H1 (cell line): ENCODE measurements around the gene KDM2A. TPM values are rescaled to one million over a fixed set of nuclear protein-coding genes. Genes with fewer than 3 reads are reported as not detected.

Experiments
- CTCF ChIA-PET: fragments of 300-600 bp; sonication (Branson Sonifier 250); formaldehyde crosslinking; loops from one replicate; lab custom pipeline; 2021; ENCODE audit not compliant: partially characterized antibody; lab: Charles Lee
- POLR2A ChIA-PET: fragments of 300-600 bp; sonication (Branson Sonifier 250); formaldehyde crosslinking; loops from one replicate; lab custom pipeline; 2021; ENCODE audit warnings: inconsistent platforms; ENCODE audit not compliant: partially characterized antibody; lab: Charles Lee
- DNase-seq, 2 experiments: peaks; one replicate each; pipeline versions ENCODE4 v3.0.0 to v3.0.0-alpha.2; 2010 to 2022; ENCODE audit warnings: low spot score in 2 of 2, low read depth in 1 of 2, mixed read lengths in 1 of 2
- FAIRE-seq: peaks from 2 replicates; lab custom pipeline; 2011; peaks lifted over from hg19 to GRCh38; lab: Jason Lieb, UNC
- H2AFZ ChIP-seq: 2 replicates; pipeline ENCODE4 v1.8.1; 2012; ENCODE audit warnings: low read length, inconsistent platforms
- H2AK5ac ChIP-seq: 2 replicates; pipeline ENCODE4 v1.6.1; 2013; ENCODE audit warnings: low read depth, low read length
- H2BK120ac ChIP-seq: replicated peaks from 2 replicates; pipeline ENCODE3; 2013; ENCODE audit warnings: low read depth, low read length, inconsistent platforms
- H2BK12ac ChIP-seq: 2 replicates; pipeline ENCODE4 v1.6.1; 2013; ENCODE audit warnings: low read depth, low read length
- H2BK15ac ChIP-seq: 2 replicates; pipeline ENCODE4 v1.6.1; 2013; ENCODE audit warnings: low read length
- H2BK20ac ChIP-seq: 2 replicates; pipeline ENCODE4 v1.6.1; 2013; ENCODE audit warnings: low read length
- H2BK5ac ChIP-seq: 2 replicates; pipeline ENCODE4 v1.6.1; 2013; ENCODE audit warnings: low read depth, low read length
- H3K14ac ChIP-seq: 2 replicates; pipeline ENCODE4 v1.6.1; 2013; ENCODE audit warnings: inconsistent platforms; ENCODE audit not compliant: insufficient read length
- H3K18ac ChIP-seq: 2 replicates; pipeline ENCODE4 v1.6.1; 2013; ENCODE audit warnings: low read length; ENCODE audit errors: extremely low read depth
- H3K23ac ChIP-seq: 2 replicates; pipeline ENCODE4 v1.6.1; 2013; ENCODE audit warnings: inconsistent platforms; ENCODE audit not compliant: insufficient read length
- H3K23me2 ChIP-seq: 2 replicates; pipeline ENCODE4 v1.6.1; 2013; ENCODE audit warnings: low read depth, low read length
- H3K27ac ChIP-seq: 2 replicates; pipeline ENCODE4 v1.6.1; 2011; ENCODE audit warnings: low read depth, low read length, inconsistent platforms
- H3K27me3 ChIP-seq, 4 experiments: replicated peaks in 1 of 4; 1 replicate in 1 of 4; 2 replicates in 3 of 4; pipeline versions ENCODE4 v1.6.1 to v1.8.1; 2011 to 2013; ENCODE audit warnings: low read length in 3 of 4, mild to moderate bottlenecking in 3 of 4, inconsistent platforms in 2 of 4, mixed read lengths in 2 of 4, moderate library complexity in 1 of 4; ENCODE audit not compliant: control insufficient read depth in 3 of 4, insufficient read depth in 3 of 4; ENCODE audit errors: extremely low read depth in 1 of 4
- H3K36me3 ChIP-seq, 4 experiments: 2 replicates each; pipeline versions ENCODE4 v1.6.1 to v1.8.1; 2011 to 2013; ENCODE audit warnings: mild to moderate bottlenecking in 4 of 4, low read length in 3 of 4, moderate library complexity in 2 of 4, control low read depth in 1 of 4, inconsistent platforms in 1 of 4; ENCODE audit not compliant: insufficient read depth in 4 of 4, control insufficient read depth in 2 of 4
- H3K4ac ChIP-seq: replicated peaks from 2 replicates; pipeline ENCODE3; 2013; ENCODE audit warnings: low read length, low read depth, mixed read lengths, inconsistent platforms; ENCODE audit not compliant: insufficient read length
- H3K4me1 ChIP-seq, 4 experiments: replicated peaks in 1 of 4; 1 replicate in 1 of 4; 2 replicates in 3 of 4; pipeline versions ENCODE4 v1.6.1 to v1.8.1; 2011 to 2013; ENCODE audit warnings: low read length in 3 of 4, inconsistent platforms in 2 of 4, mixed read lengths in 1 of 4; ENCODE audit not compliant: insufficient read depth in 4 of 4, control insufficient read depth in 3 of 4
- H3K4me2 ChIP-seq, 2 experiments: 2 replicates each; pipeline versions ENCODE4 v1.6.1 to v1.8.1; 2011 to 2013; ENCODE audit warnings: low read depth in 2 of 2, low read length in 2 of 2, control low read depth in 1 of 2, inconsistent platforms in 1 of 2, mild to moderate bottlenecking in 1 of 2; ENCODE audit not compliant: insufficient read depth in 1 of 2
- H3K4me3 ChIP-seq, 4 experiments: fragments of 200-600, 300-600 bp in 1 of 4; sonication (generic), shearing (Covaris generic), sonication (Bioruptor Twin) in 1 of 4; 2 replicates each; pipeline versions ENCODE4 v1.5.1 to v1.8.1; 2011 to 2016; ENCODE audit warnings: low read length in 4 of 4, low read depth in 3 of 4, control low read depth in 2 of 4, inconsistent platforms in 2 of 4, mild to moderate bottlenecking in 2 of 4, mixed read lengths in 1 of 4, moderate library complexity in 1 of 4; ENCODE audit not compliant: insufficient read depth in 2 of 4; ENCODE audit errors: extremely low read depth in 1 of 4
- H3K56ac ChIP-seq: replicated peaks from 2 replicates; pipeline ENCODE3; 2013; ENCODE audit warnings: low read depth, mild to moderate bottlenecking, mixed read lengths, low read length, inconsistent platforms; ENCODE audit not compliant: insufficient read length
- H3K79me1 ChIP-seq: 2 replicates; pipeline ENCODE4 v1.6.1; 2013; ENCODE audit warnings: low read depth, low read length, control low read depth
- H3K79me2 ChIP-seq, 2 experiments: 2 replicates each; pipeline versions ENCODE4 v1.6.1 to v1.8.1; 2012 to 2013; ENCODE audit warnings: low read length in 2 of 2, mild to moderate bottlenecking in 2 of 2, inconsistent platforms in 1 of 2; ENCODE audit not compliant: insufficient read depth in 2 of 2, control insufficient read depth in 1 of 2
- H3K9ac ChIP-seq, 4 experiments: replicated peaks in 1 of 4; 1 replicate in 1 of 4; 2 replicates in 3 of 4; pipeline versions ENCODE4 v1.6.1 to v1.8.1; 2011 to 2013; ENCODE audit warnings: low read depth in 3 of 4, low read length in 3 of 4, control low read depth in 2 of 4, mild to moderate bottlenecking in 2 of 4, moderate library complexity in 2 of 4, inconsistent platforms in 1 of 4; ENCODE audit errors: extremely low read depth in 1 of 4
- H3K9me3 ChIP-seq, 2 experiments: 2 replicates each; pipeline versions ENCODE4 v1.6.1 to v1.8.1; 2012 to 2013; ENCODE audit warnings: mild to moderate bottlenecking in 2 of 2, moderate library complexity in 2 of 2, control low read depth in 1 of 2, inconsistent platforms in 1 of 2, low read depth in 1 of 2, low read length in 1 of 2, mixed read lengths in 1 of 2; ENCODE audit not compliant: insufficient read depth in 2 of 2
- H4K20me1 ChIP-seq, 2 experiments: replicated peaks in 1 of 2; 2 replicates each; pipeline versions ENCODE3 to v1.8.1; 2011 to 2013; ENCODE audit warnings: inconsistent platforms in 2 of 2, low read length in 2 of 2, mild to moderate bottlenecking in 1 of 2; ENCODE audit not compliant: insufficient read depth in 2 of 2, control insufficient read depth in 1 of 2
- H4K5ac ChIP-seq: 2 replicates; pipeline ENCODE4 v1.6.1; 2013; ENCODE audit warnings: low read length, low read depth, mixed read lengths, inconsistent platforms; ENCODE audit not compliant: insufficient read length
- H4K8ac ChIP-seq: 2 replicates; pipeline ENCODE4 v1.8.0; 2013; ENCODE audit warnings: mild to moderate bottlenecking, moderate library complexity, low read length, inconsistent platforms; ENCODE audit not compliant: insufficient read depth; ENCODE audit errors: extremely low read depth
- H4K91ac ChIP-seq: replicated peaks from 2 replicates; pipeline ENCODE3; 2013; ENCODE audit warnings: low read length, mixed read lengths, inconsistent platforms; ENCODE audit not compliant: insufficient read length
- GTF2F1 ChIP-seq: IDR thresholded peaks from 2 replicates; pipeline ENCODE4 v1.6.1; 2012; ENCODE audit warnings: low read depth, low read length, improper control_type of control experiment, borderline replicate concordance
- KDM1A ChIP-seq: fragments of 200-600, 300-600 bp; sonication (generic); IDR thresholded peaks from 2 replicates; pipeline ENCODE4 v1.7.1; 2016; ENCODE audit warnings: mild to moderate bottlenecking, low read length, borderline replicate concordance
- RAD21 ChIP-seq, 2 experiments: IDR thresholded peaks in 1 of 2; conservative IDR thresholded peaks in 1 of 2; 2 replicates each; pipeline ENCODE4 v1.6.1; 2011; ENCODE audit warnings: low read depth in 2 of 2, low read length in 2 of 2, improper control_type of control experiment in 1 of 2, inconsistent platforms in 1 of 2, mild to moderate bottlenecking in 1 of 2, moderate library complexity in 1 of 2
- RXRA ChIP-seq: IDR thresholded peaks from 2 replicates; pipeline ENCODE4 v1.6.1; 2011; ENCODE audit warnings: low read depth, mild to moderate bottlenecking, low read length, moderate library complexity; ENCODE audit not compliant: insufficient read depth
- SP1 ChIP-seq: IDR thresholded peaks from 2 replicates; pipeline ENCODE4 v1.6.1; 2011; ENCODE audit warnings: low read depth, low read length
- SP4 ChIP-seq: IDR thresholded peaks from 2 replicates; pipeline ENCODE4 v1.6.1; 2012; ENCODE audit warnings: low read length, inconsistent platforms
- TAF1 ChIP-seq: IDR thresholded peaks from 2 replicates; pipeline ENCODE4 v1.6.1; 2011; ENCODE audit warnings: mild to moderate bottlenecking, low read depth, low read length
- WGBS, 2 experiments: shearing (Covaris generic) in 1 of 2; methylation state at CpG; one replicate each; pipeline versions ENCODE4 v1.1.6 to v1.1.7; 2013 to 2015; ENCODE audit warnings: low lambda C conversion rate in 2 of 2, mixed read lengths in 2 of 2, inconsistent platforms in 1 of 2, low coverage in 1 of 2, missing lambda C conversion rate in 1 of 2; ENCODE audit not compliant: insufficient replicate concordance in 2 of 2, insufficient coverage in 1 of 2, insufficient read length in 1 of 2; ENCODE audit errors: extremely low coverage in 1 of 2, missing lambda C conversion rate in 1 of 2; 5-methylcytosine and 5-hydroxymethylcytosine counted together
- polyA plus RNA-seq, 7 experiments: library from polyadenylated mRNA; depleted of rRNA in 3 of 7; stranded (reverse) in 5 of 7; unstranded in 2 of 7; fragments of >200 nt in 5 of 7; fragments of 200-250 nt in 2 of 7; gene quantifications; 1 replicate in 5 of 7; 2 replicates in 1 of 7; 4 replicates in 1 of 7; pipeline versions ENCODE4 v1.2.1 to v1.2.3, GENCODE V29; 2011 to 2013; ENCODE audit warnings: missing spikeins in 2 of 7, mixed read lengths in 2 of 7
- total RNA-seq: library from RNA; stranded (reverse); fragmentation: NEBNext Ultra II Directional; extraction: Animal tissue kit (Norgen Biotek cat#: 25700); gene quantifications from 2 replicates; pipeline ENCODE4 v1.2.1, GENCODE V29; 2021
- TF ChIP-seq, protein P1 (sequence below), 3 experiments: IDR thresholded peaks; 1 replicate in 2 of 3; 2 replicates in 1 of 3; pipeline versions ENCODE4 v1.5.1 to v1.6.1; 2011; ENCODE audit warnings: low read length in 3 of 3, mild to moderate bottlenecking in 3 of 3, inconsistent platforms in 2 of 3, low read depth in 1 of 3, moderate library complexity in 1 of 3; ENCODE audit not compliant: insufficient read depth in 1 of 3; ENCODE audit errors: control extremely low read depth in 1 of 3

KDM2A gene
- total and polyA plus RNA-seq, 2 of the 8 experiments (the other 6 are each of a cell fraction or from before 2014, with no cell fraction given): 55.4 to 66.2 TPM

DNA sequence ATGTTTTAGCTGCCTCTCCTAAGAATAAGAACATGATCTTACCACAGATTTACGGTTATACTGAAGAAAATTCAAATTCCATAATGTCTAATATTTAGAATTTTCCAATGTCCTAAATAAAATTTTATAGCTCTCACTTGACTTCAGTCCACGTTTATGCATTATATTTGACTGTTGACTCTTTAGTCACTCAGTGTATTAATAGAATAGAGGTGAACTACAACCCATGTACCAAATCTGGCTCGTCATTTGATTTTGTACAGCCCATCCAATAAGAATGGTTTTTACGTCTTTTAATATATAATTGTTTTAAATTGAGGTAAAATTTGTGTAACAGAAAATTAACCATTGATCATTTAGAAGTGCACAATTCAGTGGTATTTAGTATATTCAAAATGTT is 34.9 kb downstream of the KDM2A start:
- H3K79me2 ChIP-seq: peaks cover 0 to 64% of the 10 kb centered on the region in 2 experiments; a peak in 2 of 4 replicates
- no peak overlapping the region for H4K91ac ChIP-seq
- no peak overlapping the region for H3K4me3 ChIP-seq
- no peak overlapping the region for H2BK15ac ChIP-seq
- no peak overlapping the region for H3K4me2 ChIP-seq
- no peak overlapping the region for H3K9ac ChIP-seq
- H3K4ac ChIP-seq: no peak overlapping the region
- H3K4me1 ChIP-seq: no peaks in the 10 kb centered on the region
- no peak overlapping the region for H2BK120ac ChIP-seq
- no peaks in the 10 kb centered on the region for H3K27me3 ChIP-seq
- H3K56ac ChIP-seq: no peak overlapping the region
- H3K9me3 ChIP-seq: no peaks in the 10 kb centered on the region
- no peak overlapping the region for H2AK5ac ChIP-seq
- peaks cover 1 to 4% of the 10 kb centered on the region in 2 experiments for H4K20me1 ChIP-seq
- no peaks in the 10 kb centered on the region for H3K23me2 ChIP-seq
- H3K36me3 ChIP-seq: peaks cover 2 to 25% (median 14%) of the 10 kb centered on the region in 4 experiments; a peak in 6 of 8 replicates
- no peak overlapping the region for H3K27ac ChIP-seq
- H2BK20ac ChIP-seq: no peak overlapping the region
- no peak overlapping the region for H2AFZ ChIP-seq
- H3K79me1 ChIP-seq: peaks cover 3% of the 10 kb centered on the region
- TF ChIP-seq, protein P1, sequence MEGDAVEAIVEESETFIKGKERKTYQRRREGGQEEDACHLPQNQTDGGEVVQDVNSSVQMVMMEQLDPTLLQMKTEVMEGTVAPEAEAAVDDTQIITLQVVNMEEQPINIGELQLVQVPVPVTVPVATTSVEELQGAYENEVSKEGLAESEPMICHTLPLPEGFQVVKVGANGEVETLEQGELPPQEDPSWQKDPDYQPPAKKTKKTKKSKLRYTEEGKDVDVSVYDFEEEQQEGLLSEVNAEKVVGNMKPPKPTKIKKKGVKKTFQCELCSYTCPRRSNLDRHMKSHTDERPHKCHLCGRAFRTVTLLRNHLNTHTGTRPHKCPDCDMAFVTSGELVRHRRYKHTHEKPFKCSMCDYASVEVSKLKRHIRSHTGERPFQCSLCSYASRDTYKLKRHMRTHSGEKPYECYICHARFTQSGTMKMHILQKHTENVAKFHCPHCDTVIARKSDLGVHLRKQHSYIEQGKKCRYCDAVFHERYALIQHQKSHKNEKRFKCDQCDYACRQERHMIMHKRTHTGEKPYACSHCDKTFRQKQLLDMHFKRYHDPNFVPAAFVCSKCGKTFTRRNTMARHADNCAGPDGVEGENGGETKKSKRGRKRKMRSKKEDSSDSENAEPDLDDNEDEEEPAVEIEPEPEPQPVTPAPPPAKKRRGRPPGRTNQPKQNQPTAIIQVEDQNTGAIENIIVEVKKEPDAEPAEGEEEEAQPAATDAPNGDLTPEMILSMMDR (IDR thresholded peaks at IDR 0.05; ENCODE audit: control extremely low read depth in 1 of 3, insufficient read depth in 1 of 3, low read depth in 1 of 3, low read length in 3 of 3): no peak
- TF ChIP-seq GTF2F1 (no peak), SP1 (no peak), KDM1A (no peak), TAF1 (no peak), SP4 (no peak), RAD21 (IDR thresholded peaks at IDR 0.05 in 1 of 2, conservative IDR thresholded peaks at IDR 0.05 in 1 of 2; ENCODE audit: low read depth in 2 of 2, low read length in 2 of 2) (no peak), RXRA (no peak)
- TF ChIP-seq, all 59 proteins: peak for 0
- H2BK5ac ChIP-seq: no peak overlapping the region
- no peak overlapping the region for H2BK12ac ChIP-seq
- POLR2A ChIA-PET: interaction anchor here (1.0 to 1.3 kb wide), 2 partner anchors 20 to 36 kb away, joined by 3 to 5 read pairs; no protein-coding TSS in a partner anchor
- no peak overlapping the region for H3K18ac ChIP-seq
- H3K14ac ChIP-seq: no peak overlapping the region
- 88% methylated on average over 4 of the region's 4 CpGs; no CpG with 5 or more reads in 1 of the 2 experiments for WGBS, 2 experiments
- no peak for DNase-seq
- CTCF ChIA-PET: interaction anchor here (1.2 to 1.9 kb wide), 2 partner anchors 9 to 104 kb away, joined by 4 read pairs; no protein-coding TSS in a partner anchor
- H4K5ac ChIP-seq: no peak overlapping the region
- H4K8ac ChIP-seq: no peak overlapping the region
- H3K23ac ChIP-seq: no peak overlapping the region
- FAIRE-seq: no peak
